ENCODE results near the gene BACE2. TPM values are rescaled to one million over a fixed set of nuclear protein-coding genes. Genes with fewer than 3 reads are reported as not detected.
A peak's percentile ranks its signal among the peaks of the same experiment; 100 is the strongest.

The BACE2 gene
- total and polyA plus RNA-seq, 2 donors (not counting 3 experiments of a cell fraction or from before 2014, with no cell fraction given), result 113 to 184 TPM

GRCh38 chr21:41207401-41208375 lies 39.7 kb downstream of the BACE2 start:
- H3K9ac ChIP-seq (replicated peaks; ENCODE audit: extremely low read depth, insufficient read depth, low read length), result no peak overlapping the region
- dilution Hi-C loops (cut with MboI; ENCODE audit: extremely low pct_ligation_motif_present, low sequenced_read_pairs) (no loop called here), intact Hi-C loops (cut with micrococcal nuclease) (loop anchor here (5.0 kb wide), 1 partner anchor 35 kb away; no protein-coding TSS in a partner anchor)
- H3K36me3 ChIP-seq (ENCODE audit: control insufficient read depth in 2 of 2, extremely low read depth in 1 of 2, insufficient read depth in 2 of 2, low read length in 2 of 2), result no peaks in the 10 kb centered on the region
- TF ChIP-seq GATA2 (IDR thresholded peaks at IDR 0.05; ENCODE audit: insufficient read depth, insufficient read length, low read depth, low read length) (no peak), CTCF (IDR thresholded peaks at IDR 0.05; ENCODE audit: extremely low read depth in 1 of 2, insufficient read depth in 1 of 2, low read depth in 1 of 2, low read length in 2 of 2) (no peak), MAX (IDR thresholded peaks at IDR 0.05; ENCODE audit: insufficient read depth, insufficient read length) (no peak), MYC (IDR thresholded peaks at IDR 0.05; ENCODE audit: low read depth, low read length) (no peak), EZH2 (IDR thresholded peaks at IDR 0.05; ENCODE audit: borderline replicate concordance, low read depth, low read length, severe bottlenecking) (no peak), JUN (IDR thresholded peaks at IDR 0.05; ENCODE audit: borderline replicate concordance, insufficient read depth, insufficient read length, low read depth) (no peak), FOS (IDR thresholded peaks at IDR 0.05; ENCODE audit: borderline replicate concordance, insufficient read depth, low read length) (no peak)
- FAIRE-seq (no peak), DNase-seq (ENCODE audit: low read depth, low spot score) (peak; percentile 80)
- no peak overlapping the region for H2AFZ ChIP-seq (ENCODE audit: low read depth, low read length)
- H3K4me3 ChIP-seq (replicated peaks in 1 of 3; ENCODE audit: insufficient read depth in 1 of 3, low read depth in 1 of 3, low read length in 3 of 3), result no peak overlapping the region
- ChIA-PET POLR2A (no interaction called here), CTCF (interaction anchor here (1.3 to 1.4 kb wide), 2 partner anchors 13 to 36 kb away, joined by 4 read pairs; no protein-coding TSS in a partner anchor)
- H3K9me1 ChIP-seq (replicated peaks; ENCODE audit: control insufficient read depth, extremely low read depth, insufficient read depth, low read length), result no peaks in the 10 kb centered on the region
- H3K9me3 ChIP-seq (replicated peaks; ENCODE audit: control insufficient read depth, insufficient read depth, low read length), result no peaks in the 10 kb centered on the region
- H3K4me1 ChIP-seq (ENCODE audit: control insufficient read depth, extremely low read depth, insufficient read depth, low read length), result peaks cover 2% of the 10 kb centered on the region
- H4K20me1 ChIP-seq (replicated peaks; ENCODE audit: control insufficient read depth, extremely low read depth, insufficient read depth, low read length), result no peaks in the 10 kb centered on the region
- H3K79me2 ChIP-seq (ENCODE audit: control insufficient read depth, insufficient read depth, low read length), result no peaks in the 10 kb centered on the region
- H3K27me3 ChIP-seq (ENCODE audit: control insufficient read depth in 2 of 2, insufficient read depth in 2 of 2, low read length in 2 of 2), result no peaks in the 10 kb centered on the region
- BruUV-seq (replicated peaks), result no TSS peak
- no peak overlapping the region for H3K4me2 ChIP-seq (ENCODE audit: insufficient read depth, low read length)
- H3K27ac ChIP-seq (ENCODE audit: insufficient read depth, low read depth, low read length), result no peak overlapping the region
